ENCODE data around the gene GRK5.

- TF ChIP-seq, protein P1, sequence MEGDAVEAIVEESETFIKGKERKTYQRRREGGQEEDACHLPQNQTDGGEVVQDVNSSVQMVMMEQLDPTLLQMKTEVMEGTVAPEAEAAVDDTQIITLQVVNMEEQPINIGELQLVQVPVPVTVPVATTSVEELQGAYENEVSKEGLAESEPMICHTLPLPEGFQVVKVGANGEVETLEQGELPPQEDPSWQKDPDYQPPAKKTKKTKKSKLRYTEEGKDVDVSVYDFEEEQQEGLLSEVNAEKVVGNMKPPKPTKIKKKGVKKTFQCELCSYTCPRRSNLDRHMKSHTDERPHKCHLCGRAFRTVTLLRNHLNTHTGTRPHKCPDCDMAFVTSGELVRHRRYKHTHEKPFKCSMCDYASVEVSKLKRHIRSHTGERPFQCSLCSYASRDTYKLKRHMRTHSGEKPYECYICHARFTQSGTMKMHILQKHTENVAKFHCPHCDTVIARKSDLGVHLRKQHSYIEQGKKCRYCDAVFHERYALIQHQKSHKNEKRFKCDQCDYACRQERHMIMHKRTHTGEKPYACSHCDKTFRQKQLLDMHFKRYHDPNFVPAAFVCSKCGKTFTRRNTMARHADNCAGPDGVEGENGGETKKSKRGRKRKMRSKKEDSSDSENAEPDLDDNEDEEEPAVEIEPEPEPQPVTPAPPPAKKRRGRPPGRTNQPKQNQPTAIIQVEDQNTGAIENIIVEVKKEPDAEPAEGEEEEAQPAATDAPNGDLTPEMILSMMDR (IDR thresholded peaks at IDR 0.05), result no peak
- no peak for TF ChIP-seq POLR2A (IDR thresholded peaks at IDR 0.05)
Measured at GRCh38 chr10:119413471-119414080, 206.2 kb downstream of the GRK5 start.

All from lower leg skin (tissue), 3 donors.